Astrocyte of the hippocampus (primary cell): ENCODE measurements around the gene CDYL2.

Experiments
- DNase-seq: peaks from one replicate; pipeline ENCODE4 v3.0.0; 2011; ENCODE audit warnings: low read depth, low spot score

Gene CDYL2

GRCh38 chr16:80623376-80623775 lies 181.0 kb downstream of the CDYL2 start:
- peak; percentile 9 for DNase-seq

GRCh38 chr16:80622007-80622406 lies 182.4 kb downstream of the CDYL2 start:
- no peak for DNase-seq

GRCh38 chr16:80620736-80621605 lies 183.4 kb downstream of the CDYL2 start:
- no peak for DNase-seq

GRCh38 chr16:80619824-80620223 lies 184.6 kb downstream of the CDYL2 start:
- no peak for DNase-seq

- DNase-seq = no peak
Observed at GRCh38 chr16:80618862-80619648, 185.3 kb downstream of the CDYL2 start.

- no peak for DNase-seq
Observed at GRCh38 chr16:80616362-80616761, 188.0 kb downstream of the CDYL2 start.

GRCh38 chr16:80615735-80616134 lies 188.7 kb downstream of the CDYL2 start:
- DNase-seq = no peak

GRCh38 chr16:80614908-80615671 lies 189.3 kb downstream of the CDYL2 start:
- DNase-seq = peak; percentile 33

GRCh38 chr16:80612461-80613017 lies 191.9 kb downstream of the CDYL2 start:
- no peak for DNase-seq

GRCh38 chr16:80611930-80612327 lies 192.5 kb downstream of the CDYL2 start:
- DNase-seq = no peak

- no peak for DNase-seq
Observed at GRCh38 chr16:80611171-80611929, 193.0 kb downstream of the CDYL2 start.

GRCh38 chr16:80610481-80611156 lies 193.8 kb downstream of the CDYL2 start:
- no peak for DNase-seq

GRCh38 chr16:80608946-80609345 lies 195.5 kb downstream of the CDYL2 start:
- no peak for DNase-seq

GRCh38 chr16:80607204-80607603 lies 197.2 kb downstream of the CDYL2 start:
- no peak for DNase-seq

GRCh38 chr16:80606221-80606766 lies 198.1 kb downstream of the CDYL2 start:
- no peak for DNase-seq

GRCh38 chr16:80604600-80605355 lies 199.6 kb downstream of the CDYL2 start:
- no peak for DNase-seq

GRCh38 chr16:80602894-80603293 lies 201.5 kb downstream of the CDYL2 start:
- no peak for DNase-seq

- no peak for DNase-seq
Observed at GRCh38 chr16:80601182-80601581, 203.2 kb downstream of the CDYL2 start.

- DNase-seq = no peak
Observed at GRCh38 chr16:80599466-80599865, 204.9 kb downstream of the CDYL2 start.
